Smooth muscle cell of the coronary artery (primary cell): ENCODE data around the gene ANXA2R. TPM values are rescaled to one million over a fixed set of nuclear protein-coding genes. Genes with fewer than 3 reads are reported as not detected.

Source experiments
- total RNA-seq: library from RNA; depleted of rRNA; stranded (reverse); fragments of >200 nt; gene quantifications from 2 replicates; pipeline ENCODE4 v1.2.3, GENCODE V29; 2014; ENCODE audit warnings: low replicate concordance

ANXA2R gene
- total RNA-seq = 1.4 and 2.0 TPM in 2 replicates

DNA sequence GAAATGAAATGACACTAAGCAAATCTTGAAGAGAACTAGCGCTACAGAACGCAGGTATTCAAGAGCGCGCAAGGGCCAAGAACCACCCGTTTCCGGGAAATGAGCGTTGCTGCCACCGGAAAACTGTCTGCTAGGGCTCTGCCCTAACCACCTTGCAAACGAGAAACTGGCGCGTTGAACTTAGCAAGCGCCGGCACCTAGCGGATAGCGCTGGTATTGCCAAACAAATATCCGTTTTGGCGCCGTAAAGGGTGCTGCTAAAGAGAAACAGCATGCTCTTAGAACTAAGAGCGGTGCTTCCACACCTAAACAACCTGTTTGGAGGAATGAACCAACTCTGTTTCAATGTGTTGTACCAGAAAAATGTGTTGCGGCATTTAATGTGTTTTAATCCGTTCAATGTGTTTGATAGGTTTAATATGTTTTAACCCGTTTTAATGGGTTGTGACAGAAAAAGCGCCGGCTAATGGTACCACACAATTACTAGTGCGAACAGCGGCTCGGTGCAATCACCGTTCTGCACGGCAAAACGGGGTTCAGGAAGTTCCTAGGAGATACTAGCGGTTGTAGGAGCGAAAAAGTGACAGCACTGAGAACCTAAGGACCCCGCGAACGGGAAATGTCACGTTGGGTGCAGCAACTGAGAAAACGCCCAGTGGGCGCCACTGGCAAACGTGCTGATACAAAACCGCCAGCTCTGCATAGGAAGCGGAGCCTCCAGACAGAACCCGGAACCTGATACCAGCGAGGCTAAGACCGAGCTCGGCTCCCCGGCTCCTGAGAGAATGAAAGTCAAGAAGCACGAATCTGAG is at the start of gene ANXA2R:
Gene ANXA2R (minus strand): TSS at position 33 of the 812 bp plus-strand sequence. CDS start 273 bp downstream, outside the sequence.

Other genes starting within 250 kb of the ANXA2R start
- 2.6 and 159 TPM in 2 replicates for gene SELENOP, start 228.4 kb downstream of the ANXA2R start, total RNA-seq
- gene ZNF131, start 80.6 kb upstream of the ANXA2R start, total RNA-seq = 22.9 and 26.5 TPM in 2 replicates
- gene NIM1K, start 151.9 kb upstream of the ANXA2R start, total RNA-seq = 0.15 and 2.8 TPM in 2 replicates